ENCODE data around the gene SOX6. TPM values are rescaled to one million over a fixed set of nuclear protein-coding genes. Genes with fewer than 3 reads are reported as not detected.

SOX6 gene
- total RNA-seq, 4 donors from 2014 or later = 3.1 to 12.6 (median 7.6) TPM

DNA sequence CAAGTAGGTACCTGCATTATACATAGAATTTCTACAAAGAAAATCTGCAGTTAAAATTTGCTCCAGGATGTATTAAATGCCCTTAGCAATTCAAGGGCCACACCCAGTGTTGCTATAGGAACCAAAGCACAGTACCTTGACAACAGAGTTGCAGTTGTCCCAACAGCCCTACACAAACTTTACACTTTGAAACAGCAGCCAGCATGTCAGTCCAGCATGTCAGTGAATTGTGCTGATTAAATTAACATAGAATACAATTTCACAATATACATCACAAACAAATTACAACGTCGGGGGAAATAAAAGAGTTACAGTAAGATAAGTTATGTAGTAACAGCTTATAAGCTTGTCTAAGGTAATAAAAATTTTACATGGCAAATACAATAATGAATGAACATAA, 389.2 kb downstream of the SOX6 start:
- TF ChIP-seq, protein P1, sequence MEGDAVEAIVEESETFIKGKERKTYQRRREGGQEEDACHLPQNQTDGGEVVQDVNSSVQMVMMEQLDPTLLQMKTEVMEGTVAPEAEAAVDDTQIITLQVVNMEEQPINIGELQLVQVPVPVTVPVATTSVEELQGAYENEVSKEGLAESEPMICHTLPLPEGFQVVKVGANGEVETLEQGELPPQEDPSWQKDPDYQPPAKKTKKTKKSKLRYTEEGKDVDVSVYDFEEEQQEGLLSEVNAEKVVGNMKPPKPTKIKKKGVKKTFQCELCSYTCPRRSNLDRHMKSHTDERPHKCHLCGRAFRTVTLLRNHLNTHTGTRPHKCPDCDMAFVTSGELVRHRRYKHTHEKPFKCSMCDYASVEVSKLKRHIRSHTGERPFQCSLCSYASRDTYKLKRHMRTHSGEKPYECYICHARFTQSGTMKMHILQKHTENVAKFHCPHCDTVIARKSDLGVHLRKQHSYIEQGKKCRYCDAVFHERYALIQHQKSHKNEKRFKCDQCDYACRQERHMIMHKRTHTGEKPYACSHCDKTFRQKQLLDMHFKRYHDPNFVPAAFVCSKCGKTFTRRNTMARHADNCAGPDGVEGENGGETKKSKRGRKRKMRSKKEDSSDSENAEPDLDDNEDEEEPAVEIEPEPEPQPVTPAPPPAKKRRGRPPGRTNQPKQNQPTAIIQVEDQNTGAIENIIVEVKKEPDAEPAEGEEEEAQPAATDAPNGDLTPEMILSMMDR (IDR thresholded peaks at IDR 0.05; ENCODE audit: low read depth) = no peak

DNA sequence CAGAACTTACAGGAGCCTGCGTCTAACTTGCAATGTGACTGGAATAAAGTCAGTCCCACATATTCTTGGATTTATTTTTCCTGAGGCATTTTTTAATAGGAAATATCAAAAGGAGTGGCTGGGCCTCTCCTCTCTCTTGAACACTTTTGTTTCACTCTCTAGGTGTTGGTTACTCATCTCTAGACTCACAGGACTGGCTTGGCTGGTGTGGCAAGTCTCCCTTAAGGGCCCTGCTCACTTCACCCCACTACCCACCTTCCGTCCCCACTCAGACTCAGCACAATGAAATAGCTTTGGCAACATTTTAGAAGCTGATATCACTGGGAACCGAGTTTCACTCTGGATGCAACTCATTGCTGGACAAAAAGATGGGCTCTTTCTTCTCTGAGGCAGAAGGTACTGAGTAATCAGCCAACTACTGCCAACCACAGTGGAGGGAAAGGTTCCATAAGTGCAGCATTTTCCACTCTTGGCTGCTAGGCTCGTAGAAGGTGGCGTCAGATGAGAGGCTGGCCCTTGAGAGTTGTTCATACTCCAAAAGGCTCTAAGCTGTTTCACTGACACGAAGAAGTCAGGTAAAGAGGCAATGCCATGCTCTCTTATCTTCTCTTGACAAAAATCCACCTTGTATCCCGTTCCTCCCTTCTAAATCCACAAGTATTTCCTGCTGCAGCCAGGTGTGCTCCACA, 390.6 kb downstream of the SOX6 start:
- TF ChIP-seq, protein P1 (IDR thresholded peaks at IDR 0.05; ENCODE audit: low read depth) = no peak

DNA sequence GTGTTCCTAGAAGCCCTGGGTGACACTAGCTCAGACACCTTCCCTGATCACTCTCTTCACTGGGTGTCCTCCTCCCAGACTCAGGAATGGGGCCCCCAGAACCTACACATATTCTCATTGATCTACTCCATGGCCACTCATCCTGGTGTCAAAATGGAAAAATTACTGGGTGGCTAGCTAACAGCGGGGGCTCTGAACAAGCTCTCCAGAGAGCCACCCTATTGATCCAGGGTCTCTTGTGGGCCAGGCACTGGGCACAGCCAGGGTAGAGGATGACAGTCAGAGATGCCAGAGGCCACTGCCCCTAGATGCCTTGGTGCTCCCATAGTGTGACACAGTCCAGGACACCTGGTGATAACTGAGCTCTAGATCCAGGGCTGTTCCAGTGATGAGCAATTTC, 393.1 kb downstream of the SOX6 start:
- TF ChIP-seq, protein P1 (IDR thresholded peaks at IDR 0.05; ENCODE audit: low read depth) = no peak

DNA sequence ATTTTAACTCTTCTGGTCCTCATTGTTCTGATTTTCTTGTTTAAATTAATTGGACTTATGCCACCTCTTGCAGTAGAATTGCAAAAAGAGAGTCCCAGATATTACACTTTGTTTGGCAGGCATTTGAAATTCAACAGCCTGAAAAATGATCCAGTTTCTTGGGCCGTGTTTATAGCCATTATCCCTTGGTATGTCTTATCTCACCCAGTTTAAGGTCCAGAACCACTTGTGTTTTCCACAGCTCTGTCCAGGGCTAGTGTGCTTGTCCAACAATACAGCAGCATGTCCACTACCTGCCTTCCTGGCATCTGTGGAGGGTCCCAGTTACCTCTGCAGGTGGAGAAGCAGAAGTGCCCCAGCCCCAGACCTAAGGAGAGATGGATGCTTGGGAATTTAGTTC, 397.4 kb downstream of the SOX6 start:
- TF ChIP-seq, protein P1 (IDR thresholded peaks at IDR 0.05; ENCODE audit: low read depth) = no peak

DNA sequence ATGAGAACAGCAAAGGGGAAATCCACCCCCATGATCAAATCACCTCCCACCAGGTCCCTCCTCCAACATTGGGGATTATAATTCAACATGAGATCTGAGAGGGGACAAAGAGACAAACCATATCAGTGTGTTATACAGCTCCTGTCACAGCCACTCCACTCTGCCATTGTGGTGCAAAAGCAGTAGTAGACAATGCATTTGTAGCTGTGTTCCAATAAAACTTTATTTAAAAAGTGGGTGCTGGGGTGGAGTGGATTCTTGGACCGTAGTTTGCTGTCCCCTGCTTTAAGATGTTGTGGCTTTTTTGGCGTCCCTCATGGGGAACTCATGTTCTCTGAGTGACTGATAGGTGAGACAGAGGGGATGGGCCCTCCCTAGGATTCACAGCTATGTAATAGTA, 399.1 kb downstream of the SOX6 start:
- TF ChIP-seq, protein P1 (IDR thresholded peaks at IDR 0.05; ENCODE audit: low read depth) = no peak

DNA sequence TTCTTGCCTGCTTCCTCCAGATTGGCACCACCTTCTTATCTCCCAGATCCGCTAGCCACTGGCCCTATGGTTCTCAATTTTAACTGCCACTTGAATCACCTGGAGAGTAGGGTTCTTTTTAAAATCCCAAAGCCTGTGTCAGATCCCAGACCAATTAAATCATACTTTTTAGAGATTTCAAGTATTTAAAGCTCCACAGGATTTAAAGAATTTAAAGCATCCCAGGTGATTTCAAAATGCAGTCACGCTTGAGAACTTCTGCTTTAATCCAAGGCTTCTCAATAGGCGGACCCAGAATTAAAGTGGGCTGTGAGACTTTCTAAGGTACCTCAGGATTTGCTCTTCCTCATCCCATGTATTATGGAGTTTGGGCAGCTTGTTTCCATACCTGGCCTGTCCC, 400.0 kb downstream of the SOX6 start:
- TF ChIP-seq, protein P1 (IDR thresholded peaks at IDR 0.05; ENCODE audit: low read depth) = no peak

DNA sequence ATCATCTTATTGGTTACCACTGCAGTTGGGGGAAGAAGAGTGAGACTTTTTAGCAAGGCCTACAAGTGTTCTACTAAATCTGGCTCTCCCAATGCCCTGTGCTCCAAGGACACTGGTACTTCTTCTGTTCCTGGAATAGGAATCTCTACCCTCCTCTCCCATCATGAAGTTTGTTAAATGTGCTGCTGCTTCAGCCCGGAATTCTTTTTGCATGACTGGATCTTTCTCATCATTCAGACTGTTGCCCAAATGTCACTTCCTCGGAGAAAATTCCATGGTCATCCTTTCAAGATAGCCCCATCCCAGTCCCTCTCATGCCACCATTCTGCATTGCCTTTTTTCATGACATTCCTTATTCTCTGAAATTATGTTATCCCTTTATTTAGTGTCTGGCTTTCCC, 400.8 kb downstream of the SOX6 start:
- TF ChIP-seq, protein P1 (IDR thresholded peaks at IDR 0.05; ENCODE audit: low read depth) = no peak
